ENCODE measurements around the gene MSH5. TPM values are rescaled to one million over a fixed set of nuclear protein-coding genes. Genes with fewer than 3 reads are reported as not detected.

MSH5 gene
- total RNA-seq, 1 experiment from 2014 or later: 90.4 TPM

- Histone ChIP-seq H3K79me2 (ENCODE audit: insufficient read depth, low read length) (no peaks in the 10 kb centered on the region), H3K9ac (ENCODE audit: low read length) (no peak overlapping the region), H3K36me3 (ENCODE audit: control insufficient read depth in 1 of 2, insufficient read depth in 2 of 2, low read length in 2 of 2) (0 out of 4 replicates have a peak, but pooled peaks cover 0 to 3% of the 10 kb centered on the region in 2 experiments), H3K4me3 (replicated peaks in 1 of 2; ENCODE audit: low read depth in 1 of 2, low read length in 2 of 2) (no peak overlapping the region), H3K4me1 (ENCODE audit: control insufficient read depth in 1 of 2, insufficient read depth in 2 of 2, low read length in 2 of 2) (peaks cover 10 to 27% of the 10 kb centered on the region in 2 experiments), H3K9me2 (ENCODE audit: insufficient read depth) (no peaks in the 10 kb centered on the region), H3K4me2 (ENCODE audit: low read length) (no peak overlapping the region), H3K27me3 (ENCODE audit: insufficient read depth, low read length) (no peaks in the 10 kb centered on the region), H3K27ac (ENCODE audit: low read depth, low read length) (no peak overlapping the region), H4K20me1 (ENCODE audit: insufficient read depth) (no peaks in the 10 kb centered on the region), H3K9me3 (ENCODE audit: control insufficient read depth in 1 of 2, insufficient read depth in 1 of 2, low read depth in 1 of 2, low read length in 2 of 2) (no peaks in the 10 kb centered on the region), H2AFZ (ENCODE audit: low read depth, low read length, poor library complexity, severe bottlenecking) (no peak overlapping the region)
- no peak for ATAC-seq
- ChIA-PET CTCF (no interaction called here), POLR2A (no interaction called here), RAD21 (ENCODE audit: low non-redundant PET in 1 of 2, low total read pairs in 2 of 2, uncharacterized antibody in 2 of 2, unreplicated experiment in 2 of 2) (no interaction called here)
- no TSS peak for BruUV-seq (replicated peaks)
- DNase-seq (ENCODE audit: low read depth, low spot score): no peak
- intact Hi-C loops (cut with micrococcal nuclease): no loop called here
- no peak for TF ChIP-seq ATF3 (IDR thresholded peaks at IDR 0.05)
- no peak for TF ChIP-seq FOSL1 (IDR thresholded peaks at IDR 0.05; ENCODE audit: low read depth)
- no peak for TF ChIP-seq RAD21 (IDR thresholded peaks at IDR 0.05; ENCODE audit: low read depth)
- no peak for TF ChIP-seq JUND (IDR thresholded peaks at IDR 0.05)
- no peak for TF ChIP-seq CBX3 (IDR thresholded peaks at IDR 0.05; ENCODE audit: low read depth)
- TF ChIP-seq ZBTB33 (IDR thresholded peaks at IDR 0.05; ENCODE audit: extremely low read depth, insufficient replicate concordance, low read length): no peak
- TF ChIP-seq SIN3A (IDR thresholded peaks at IDR 0.05; ENCODE audit: low read depth): no peak
- no peak for TF ChIP-seq REST (IDR thresholded peaks at IDR 0.05; ENCODE audit: low read depth)
- no peak for TF ChIP-seq TCF7L2 (IDR thresholded peaks at IDR 0.05; ENCODE audit: borderline replicate concordance, extremely low read depth, insufficient read depth, insufficient read length)
- no peak for TF ChIP-seq CTCF (IDR thresholded peaks at IDR 0.05 in 2 of 3, conservative IDR thresholded peaks at IDR 0.05 in 1 of 3; ENCODE audit: borderline replicate concordance in 1 of 3, insufficient read depth in 1 of 3, low read depth in 2 of 3, low read length in 2 of 3)
- no peak for TF ChIP-seq EZH2 (IDR thresholded peaks at IDR 0.05)
- TF ChIP-seq POLR2A (IDR thresholded peaks at IDR 0.05; ENCODE audit: borderline replicate concordance, extremely low read depth, insufficient read depth, insufficient read length): no peak
- TF ChIP-seq POLR2AphosphoS5 (IDR thresholded peaks at IDR 0.05; ENCODE audit: low read depth, low read length): no peak
- no peak for TF ChIP-seq SRF (IDR thresholded peaks at IDR 0.05; ENCODE audit: low read depth)
- TF ChIP-seq CEBPB (IDR thresholded peaks at IDR 0.05; ENCODE audit: low read depth): no peak
- TF ChIP-seq MAX (IDR thresholded peaks at IDR 0.05): no peak
- TF ChIP-seq ELF1 (IDR thresholded peaks at IDR 0.05; ENCODE audit: borderline replicate concordance, low read depth): no peak
- TF ChIP-seq YY1 (IDR thresholded peaks at IDR 0.05; ENCODE audit: extremely low read depth, insufficient replicate concordance, low read depth, low read length): no peak
- TF ChIP-seq EGR1 (IDR thresholded peaks at IDR 0.05; ENCODE audit: low read depth): no peak
Measured at GRCh38 chr6:31723980-31724691, 15.7 kb upstream of the MSH5 start.

All from HCT116 (cell line).